GM10266 (cell line): ENCODE results near the gene FAF1.

ENCODE experiments used
- DNase-seq: peaks from one replicate; pipeline ENCODE4 v3.0.0; 2012; ENCODE audit errors: extremely low spot score
- TF ChIP-seq, protein P1 (sequence below): IDR thresholded peaks from 2 replicates; pipeline ENCODE4 v1.5.1; 2012; ENCODE audit warnings: mild to moderate bottlenecking, low read depth; ENCODE audit not compliant: control insufficient read depth, insufficient read depth; ENCODE audit errors: missing control alignments

FAF1 gene

DNA sequence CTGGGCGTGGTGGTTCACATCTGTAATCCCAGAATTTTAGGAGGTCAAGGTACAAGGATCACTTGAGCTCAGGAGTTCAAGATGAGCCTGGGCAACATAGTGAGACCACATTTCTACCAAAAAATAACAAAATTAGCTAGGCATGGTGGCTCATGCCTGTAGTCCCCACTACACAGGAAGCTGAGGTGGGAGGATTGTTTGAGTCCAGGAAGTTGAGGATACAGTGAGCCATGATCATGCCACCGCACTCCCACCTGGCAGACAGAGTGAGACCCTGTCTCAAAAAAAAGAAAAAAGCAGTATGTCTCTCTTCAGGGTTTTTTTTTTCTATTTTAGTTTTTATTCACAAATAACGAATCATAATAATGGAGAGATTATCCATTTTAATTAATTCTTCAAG, 303.1 kb downstream of the FAF1 start:
- TF ChIP-seq, protein P1, sequence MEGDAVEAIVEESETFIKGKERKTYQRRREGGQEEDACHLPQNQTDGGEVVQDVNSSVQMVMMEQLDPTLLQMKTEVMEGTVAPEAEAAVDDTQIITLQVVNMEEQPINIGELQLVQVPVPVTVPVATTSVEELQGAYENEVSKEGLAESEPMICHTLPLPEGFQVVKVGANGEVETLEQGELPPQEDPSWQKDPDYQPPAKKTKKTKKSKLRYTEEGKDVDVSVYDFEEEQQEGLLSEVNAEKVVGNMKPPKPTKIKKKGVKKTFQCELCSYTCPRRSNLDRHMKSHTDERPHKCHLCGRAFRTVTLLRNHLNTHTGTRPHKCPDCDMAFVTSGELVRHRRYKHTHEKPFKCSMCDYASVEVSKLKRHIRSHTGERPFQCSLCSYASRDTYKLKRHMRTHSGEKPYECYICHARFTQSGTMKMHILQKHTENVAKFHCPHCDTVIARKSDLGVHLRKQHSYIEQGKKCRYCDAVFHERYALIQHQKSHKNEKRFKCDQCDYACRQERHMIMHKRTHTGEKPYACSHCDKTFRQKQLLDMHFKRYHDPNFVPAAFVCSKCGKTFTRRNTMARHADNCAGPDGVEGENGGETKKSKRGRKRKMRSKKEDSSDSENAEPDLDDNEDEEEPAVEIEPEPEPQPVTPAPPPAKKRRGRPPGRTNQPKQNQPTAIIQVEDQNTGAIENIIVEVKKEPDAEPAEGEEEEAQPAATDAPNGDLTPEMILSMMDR: no peak
- no peak for DNase-seq

DNA sequence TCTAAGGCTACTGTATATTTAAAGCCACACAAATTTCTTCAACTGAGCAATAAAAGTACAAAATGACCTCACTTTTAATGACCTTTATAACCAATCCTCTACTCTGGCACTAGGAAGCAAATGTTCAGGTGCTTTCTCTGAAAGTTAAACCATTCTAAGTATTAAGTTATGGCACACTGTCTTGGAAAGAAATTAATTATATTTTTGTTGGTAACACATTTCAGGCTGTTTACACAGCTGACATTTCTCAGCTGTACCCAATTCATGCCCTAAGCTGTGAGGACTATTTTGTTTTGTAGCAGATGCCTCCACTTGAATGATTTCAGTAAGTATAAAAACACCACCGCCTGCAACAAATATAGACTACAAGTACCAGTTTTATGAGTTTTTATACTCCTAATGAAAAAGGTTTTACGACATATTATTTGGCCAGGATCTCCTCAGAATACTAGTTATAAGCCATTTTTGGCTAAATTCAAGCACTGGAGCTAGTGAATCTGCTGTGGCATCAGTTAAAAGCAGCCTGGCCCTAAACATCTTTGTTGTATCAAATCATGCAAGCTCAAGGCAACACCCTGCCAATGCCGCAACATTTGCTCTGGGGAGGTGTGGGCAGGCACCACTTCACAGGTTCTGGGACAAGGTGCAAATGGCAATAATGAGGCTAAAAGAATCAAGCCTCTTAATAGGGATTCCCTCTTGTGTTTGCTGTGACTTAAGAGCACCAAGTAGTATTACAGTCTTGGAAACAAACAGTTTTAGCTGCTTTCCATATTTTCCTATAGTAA, 308.4 kb downstream of the FAF1 start:
- TF ChIP-seq, protein P1: no peak

DNA sequence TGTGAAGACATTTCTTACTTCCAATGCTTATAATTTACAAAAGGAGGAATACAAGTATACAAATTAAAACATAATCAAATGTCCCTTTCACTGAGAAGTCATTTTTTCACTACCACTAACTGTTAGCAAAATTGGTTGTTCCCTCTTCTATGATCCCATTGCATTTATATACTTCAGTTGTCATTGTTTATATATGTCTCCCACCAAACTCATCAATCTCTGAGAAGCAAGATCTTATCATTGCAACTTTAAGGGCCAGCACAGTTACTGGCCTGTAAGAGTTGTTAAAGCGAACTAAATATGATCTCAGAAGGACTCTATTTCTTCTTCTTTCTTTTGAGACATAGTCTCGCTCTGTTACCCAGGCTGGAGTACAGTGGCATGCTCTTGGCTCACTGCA, 313.5 kb downstream of the FAF1 start:
- TF ChIP-seq, protein P1: no peak
- DNase-seq: no peak

More for the DNA sequence above, 308.4 kb downstream of the FAF1 start:
- DNase-seq: no peak

DNA sequence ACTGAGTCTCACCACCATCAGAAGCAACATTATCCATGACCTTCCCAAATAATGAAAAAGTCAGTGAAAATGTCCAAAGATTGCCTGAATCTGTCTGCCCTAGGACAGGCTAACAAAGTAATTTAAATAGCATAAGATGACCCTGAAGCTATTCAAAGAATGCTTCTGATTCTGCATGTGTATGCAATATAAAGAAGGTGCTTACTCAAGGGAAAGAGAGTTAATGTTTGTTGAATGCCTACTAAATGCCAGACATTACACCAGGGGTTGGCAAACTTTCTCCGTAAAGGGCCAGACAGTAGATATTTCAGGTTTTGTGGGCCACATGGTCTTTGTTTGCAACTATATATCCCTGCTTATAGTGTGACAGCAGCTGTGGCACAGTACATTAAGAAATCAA, 314.9 kb downstream of the FAF1 start:
- TF ChIP-seq, protein P1: no peak
- no peak for DNase-seq

DNA sequence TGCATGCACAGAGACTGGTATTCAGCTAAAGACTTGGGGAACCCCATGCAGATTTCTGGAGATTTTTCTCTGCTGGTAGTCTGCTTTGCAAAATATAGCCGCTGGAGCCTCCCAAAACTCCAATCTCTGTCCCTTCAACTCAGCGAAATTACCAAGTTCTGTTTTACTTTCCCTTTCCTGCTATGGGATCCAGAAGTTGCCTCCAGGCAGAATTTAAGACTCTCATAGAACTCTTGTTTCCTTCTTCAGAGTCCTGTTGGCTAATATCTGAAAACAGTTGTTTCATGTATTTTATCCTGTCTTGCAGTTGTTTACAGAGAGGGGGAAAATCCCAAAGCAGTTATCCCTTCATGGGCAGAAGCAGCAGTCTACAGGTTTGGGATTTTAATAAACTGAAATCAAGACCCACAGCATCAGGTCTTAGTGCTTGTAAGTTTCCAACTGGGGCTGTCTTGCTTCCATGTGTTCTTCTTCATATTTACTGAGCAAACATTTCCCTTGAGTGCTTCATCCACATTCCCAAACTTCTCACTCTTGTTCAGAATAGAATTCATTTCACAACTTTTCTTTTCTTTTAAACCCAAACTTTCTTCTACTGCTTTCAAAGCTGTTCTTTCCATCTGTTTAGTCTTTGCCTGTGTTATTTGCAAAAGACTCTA, 315.5 kb downstream of the FAF1 start:
- TF ChIP-seq, protein P1: no peak
- DNase-seq: no peak

DNA sequence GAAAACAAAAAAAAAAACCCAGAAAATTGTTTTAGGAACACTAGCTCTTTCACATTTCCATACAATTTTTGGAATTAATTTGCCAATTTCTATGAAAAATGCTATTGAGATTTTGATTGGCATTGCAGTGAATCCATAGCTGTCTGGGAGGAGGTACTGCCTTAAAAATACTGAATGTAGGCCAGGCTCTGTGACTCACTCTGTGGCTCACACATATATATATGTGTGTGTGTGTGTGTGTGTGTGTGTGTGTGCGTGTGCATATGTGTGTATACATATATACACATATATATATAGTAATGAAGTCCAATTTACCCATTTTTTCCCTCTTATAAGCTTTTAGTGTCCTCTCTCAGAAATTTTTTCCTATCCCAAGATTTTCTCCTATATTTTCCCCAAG, 322.6 kb downstream of the FAF1 start:
- DNase-seq: no peak

DNA sequence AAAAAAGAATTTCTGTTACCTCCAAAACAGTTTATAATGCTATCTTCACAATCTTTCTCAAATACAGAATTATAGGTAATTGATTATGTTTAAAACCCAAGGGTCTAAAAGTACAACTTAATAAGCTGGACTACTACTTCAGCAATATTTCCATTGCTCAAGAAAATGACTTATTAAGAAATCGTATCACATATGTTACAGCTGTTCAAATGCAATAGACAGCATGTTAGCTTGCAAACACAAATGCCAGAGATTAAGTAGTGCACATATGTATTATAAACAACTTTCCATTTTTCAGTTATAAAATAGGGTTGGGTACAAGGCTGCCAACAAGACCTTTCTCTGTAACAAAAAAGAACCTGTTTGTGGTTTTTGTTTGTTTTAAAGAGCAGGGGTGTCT, 325.8 kb downstream of the FAF1 start:
- TF ChIP-seq, protein P1: no peak
- no peak for DNase-seq

More for the DNA sequence above, 322.6 kb downstream of the FAF1 start:
- TF ChIP-seq, protein P1: no peak
